HG03039 (cell line): ENCODE measurements around the gene SCG5.
"Not testable (repeated sequence)": the region's sequence is repeated elsewhere in the genome, so short reads cannot be mapped to it uniquely, and the experiment has no call there.

Experiments used
- ATAC-seq: cut with Tn5 transposase; IDR thresholded peaks from one replicate; pipeline ENCODE4 v1.9.1; 2021; ENCODE audit warnings: mild to moderate bottlenecking, moderate library complexity; ENCODE audit not compliant: unreplicated experiment

The SCG5 gene, protein sequence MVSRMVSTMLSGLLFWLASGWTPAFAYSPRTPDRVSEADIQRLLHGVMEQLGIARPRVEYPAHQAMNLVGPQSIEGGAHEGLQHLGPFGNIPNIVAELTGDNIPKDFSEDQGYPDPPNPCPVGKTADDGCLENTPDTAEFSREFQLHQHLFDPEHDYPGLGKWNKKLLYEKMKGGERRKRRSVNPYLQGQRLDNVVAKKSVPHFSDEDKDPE

DNA sequence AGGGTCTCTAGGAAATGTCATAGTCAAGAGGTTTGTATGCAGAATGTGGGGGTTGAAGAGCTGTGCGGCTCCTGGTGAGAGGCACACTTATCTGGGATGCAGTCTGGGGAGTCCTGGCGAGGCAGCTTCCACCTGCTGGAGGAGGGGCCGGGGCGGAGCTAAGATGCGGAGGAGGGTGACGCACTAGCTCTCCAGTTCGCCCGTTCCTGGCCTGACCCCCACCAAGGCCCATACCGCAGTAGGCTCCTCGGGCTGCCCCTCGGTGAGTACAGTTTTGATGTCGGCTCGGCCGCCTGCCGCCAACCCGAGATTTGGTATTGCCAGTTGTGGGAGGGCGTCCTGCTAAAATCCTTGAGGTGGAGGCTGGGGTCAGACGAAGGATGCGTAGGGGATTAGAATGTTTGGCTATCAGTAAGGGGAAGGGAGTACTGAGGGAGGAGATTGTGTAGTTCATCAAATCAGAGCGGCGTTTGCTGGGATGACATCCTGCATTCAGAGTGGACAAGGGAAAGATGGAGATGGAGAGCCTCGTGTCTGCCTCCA, at the start of gene SCG5:
Gene SCG5 (plus strand): TSS at position 194 of the 543 bp plus-strand sequence. CDS start 1,883 bp downstream, outside the sequence.
- no peak for ATAC-seq

DNA sequence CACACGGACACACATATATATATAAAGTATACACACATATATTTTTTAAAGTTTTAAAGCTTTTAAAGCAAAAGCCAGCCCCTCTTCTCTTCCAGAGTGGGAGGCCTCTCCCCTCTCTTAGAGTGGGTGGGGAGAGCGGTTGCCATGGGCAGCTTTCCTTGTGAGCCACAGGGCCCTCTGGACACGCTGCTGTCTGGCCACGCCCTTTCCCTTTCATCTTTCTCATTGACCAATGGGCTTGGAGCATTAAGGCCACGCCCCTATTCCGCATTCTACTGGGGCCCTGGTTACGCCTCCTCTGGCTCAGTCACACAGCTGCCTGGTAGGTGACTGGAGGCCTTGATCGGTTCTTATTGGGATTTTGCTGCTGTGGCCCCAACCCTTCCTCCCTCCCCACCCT, 48.4 kb upstream of the SCG5 start, which contains the start of gene GOLGA8N:
Gene GOLGA8N (plus strand): TSS at position 306 of the 400 bp plus-strand sequence.
- not testable (repeated sequence) for ATAC-seq

DNA sequence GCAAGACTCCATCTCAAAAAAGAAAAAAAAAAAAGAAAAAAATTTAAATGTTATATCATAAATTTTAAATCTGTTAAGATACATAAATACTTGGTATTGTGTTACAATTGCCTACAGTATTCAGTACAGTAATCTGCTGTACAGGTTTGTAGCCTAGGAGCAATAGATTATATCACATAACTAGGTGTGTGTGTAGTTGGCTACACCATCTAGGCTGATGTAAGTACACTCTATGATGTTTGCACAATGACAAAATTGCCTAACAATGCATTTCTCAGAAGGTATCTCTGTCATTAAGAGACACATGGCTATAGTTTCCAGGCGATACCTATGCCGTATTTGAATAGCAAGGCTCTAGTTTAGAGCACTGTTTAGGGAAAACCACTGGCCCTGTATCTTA, 32.0 kb upstream of the SCG5 start:
- not testable (repeated sequence) for ATAC-seq

DNA sequence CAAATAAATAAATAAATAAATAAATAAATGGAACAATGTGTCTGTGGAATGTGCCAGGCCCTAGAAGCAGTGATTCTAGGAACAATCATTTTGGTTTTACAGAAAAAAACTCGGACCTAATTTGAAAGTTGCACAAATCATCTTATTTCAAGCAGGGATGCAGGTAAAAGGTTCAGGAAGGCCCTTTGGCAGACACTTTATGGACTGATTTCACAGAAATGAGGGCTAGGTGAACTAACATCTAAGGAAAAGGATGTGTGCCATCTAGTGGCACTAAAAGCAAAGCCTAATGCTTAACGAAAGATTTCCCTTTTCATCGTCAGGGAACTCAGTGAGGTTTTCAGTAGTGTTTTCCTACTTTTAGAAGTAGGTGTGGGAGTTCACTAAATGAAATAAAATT, 30.8 kb upstream of the SCG5 start:
- ATAC-seq, result not testable (repeated sequence)

- peak; percentile 25 for ATAC-seq
Observed at GRCh38 chr15:32614712-32615050, 26.8 kb upstream of the SCG5 start.

DNA sequence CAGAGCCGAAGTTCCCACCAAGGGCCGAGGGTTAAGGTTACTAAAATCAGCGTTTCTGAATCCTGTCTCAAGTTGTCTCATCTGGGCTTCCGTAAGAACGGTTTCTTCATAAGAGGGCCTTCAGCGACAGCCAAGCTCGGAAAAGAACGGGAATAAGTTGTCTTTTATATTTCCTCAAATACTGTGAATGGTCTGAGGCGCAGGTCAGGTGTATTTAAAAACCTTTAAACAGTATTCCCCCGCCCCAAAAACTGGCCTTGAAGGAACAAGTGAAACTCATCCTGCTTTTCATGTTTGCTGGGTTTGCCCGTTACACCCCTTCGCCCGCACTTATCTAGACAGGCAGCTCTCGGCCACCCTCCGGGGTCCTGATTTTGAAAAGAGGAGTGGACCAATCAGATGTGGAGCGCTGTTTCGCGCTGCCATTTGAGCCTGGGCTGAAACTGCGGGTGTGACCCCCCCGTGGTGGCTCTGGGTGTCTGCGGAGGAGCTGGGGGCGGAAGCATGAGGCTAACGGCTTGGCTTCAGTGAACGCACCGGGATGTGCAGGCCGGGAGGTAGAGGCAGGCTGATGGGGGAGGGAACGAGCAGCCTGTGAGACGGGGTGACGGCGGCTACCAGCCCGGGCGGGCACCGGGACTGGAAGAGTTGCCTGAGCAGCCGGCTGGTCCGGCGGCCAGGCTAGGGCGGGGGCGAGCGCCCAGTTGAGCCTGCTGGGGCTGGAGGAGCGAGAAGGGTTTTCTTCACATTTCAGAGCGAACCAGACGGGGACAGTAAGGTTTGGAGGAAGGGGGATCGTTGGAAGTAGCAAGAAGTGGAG, 26.2 kb upstream of the SCG5 start, which contains the start of gene ARHGAP11A:
Gene ARHGAP11A (plus strand): TSS at position 454 of the 820 bp plus-strand sequence. CDS start 708 bp downstream, outside the sequence.
- peak; percentile 76 for ATAC-seq

DNA sequence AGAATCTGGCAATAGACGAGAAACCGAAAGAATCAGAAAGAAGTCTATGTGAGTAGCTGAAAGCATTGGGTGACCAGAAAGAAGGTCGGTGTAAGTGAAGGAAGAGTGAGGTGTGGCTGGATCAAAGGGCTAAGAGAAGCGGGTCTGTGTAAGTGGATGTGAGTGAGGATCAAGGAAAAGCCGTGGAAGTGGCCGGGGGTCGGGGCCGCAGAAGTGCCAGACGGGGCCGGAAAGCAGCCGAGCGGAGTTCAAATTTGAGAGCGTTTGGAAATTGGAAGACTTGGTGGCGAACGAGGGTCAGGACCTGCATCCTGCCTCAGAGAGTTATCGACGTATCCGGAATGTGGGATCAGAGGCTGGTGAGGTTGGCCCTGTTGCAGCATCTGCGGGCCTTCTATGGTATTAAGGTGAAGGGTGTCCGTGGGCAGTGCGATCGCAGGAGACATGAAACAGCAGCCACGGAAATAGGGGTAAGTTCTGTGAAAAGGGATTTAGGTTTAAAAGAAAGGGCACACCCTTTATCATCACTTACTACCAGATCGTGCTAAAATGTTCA, 25.6 kb upstream of the SCG5 start:
- peak; percentile 14 for ATAC-seq

GRCh38 chr15:32636410-32636809, 5.1 kb upstream of the SCG5 start:
- ATAC-seq, result no peak

- ATAC-seq, result no peak
Observed at GRCh38 chr15:32636908-32637567, 4.5 kb upstream of the SCG5 start.

DNA sequence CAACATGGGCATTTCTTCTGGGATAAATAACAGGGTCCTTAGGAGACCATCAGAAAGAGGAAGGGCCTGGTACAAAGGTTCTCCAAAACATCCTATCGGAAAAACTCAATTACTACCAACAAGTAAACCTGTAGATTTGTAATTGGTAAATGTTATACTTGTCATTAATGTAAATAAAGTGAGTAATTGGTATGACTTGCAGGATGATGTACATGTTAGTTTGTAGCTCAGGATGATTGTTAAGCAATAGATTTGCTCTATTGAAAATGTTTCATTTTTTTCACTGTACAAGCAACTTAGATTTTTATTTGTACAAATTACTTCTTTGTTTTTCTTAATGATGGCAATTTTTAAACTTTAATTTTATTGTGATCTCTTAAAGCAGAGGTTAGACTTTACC, 3.8 kb upstream of the SCG5 start:
- no peak for ATAC-seq

DNA sequence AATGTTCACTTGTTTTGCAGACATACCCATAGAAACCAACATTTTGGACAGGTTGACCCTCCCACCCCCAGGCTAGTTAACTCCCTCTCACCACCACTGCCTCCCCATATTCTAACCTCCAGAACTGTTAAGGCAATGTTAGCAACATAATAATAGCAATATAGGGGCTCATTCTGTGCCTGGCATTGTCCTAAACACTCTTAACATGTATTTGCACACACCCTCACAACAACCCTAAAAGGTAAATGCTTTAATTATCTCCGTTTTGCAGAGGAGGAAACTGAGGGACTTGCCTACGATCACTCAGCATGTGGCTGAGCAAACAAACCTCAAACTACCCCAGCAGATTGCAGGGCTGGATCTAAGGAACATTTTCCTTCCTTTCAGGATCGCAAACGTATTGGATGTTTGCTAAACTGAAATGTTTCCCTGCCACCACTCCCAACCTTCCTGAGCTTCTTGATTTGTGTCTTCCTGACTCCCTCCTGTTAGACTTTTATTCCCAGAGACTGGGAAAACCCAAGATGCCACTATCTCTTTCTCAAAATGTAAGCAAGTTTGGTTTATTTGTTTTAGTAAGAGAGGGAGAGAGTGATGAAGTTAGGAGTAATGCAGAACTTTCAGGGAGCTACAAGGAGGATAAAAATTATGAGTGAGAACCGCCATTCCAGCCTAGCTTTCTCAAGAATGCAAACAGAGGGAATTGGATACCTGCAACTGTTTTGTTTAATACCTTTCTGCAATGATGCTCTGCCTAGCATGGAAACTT, 1.3 kb downstream of the SCG5 start:
- no peak for ATAC-seq

DNA sequence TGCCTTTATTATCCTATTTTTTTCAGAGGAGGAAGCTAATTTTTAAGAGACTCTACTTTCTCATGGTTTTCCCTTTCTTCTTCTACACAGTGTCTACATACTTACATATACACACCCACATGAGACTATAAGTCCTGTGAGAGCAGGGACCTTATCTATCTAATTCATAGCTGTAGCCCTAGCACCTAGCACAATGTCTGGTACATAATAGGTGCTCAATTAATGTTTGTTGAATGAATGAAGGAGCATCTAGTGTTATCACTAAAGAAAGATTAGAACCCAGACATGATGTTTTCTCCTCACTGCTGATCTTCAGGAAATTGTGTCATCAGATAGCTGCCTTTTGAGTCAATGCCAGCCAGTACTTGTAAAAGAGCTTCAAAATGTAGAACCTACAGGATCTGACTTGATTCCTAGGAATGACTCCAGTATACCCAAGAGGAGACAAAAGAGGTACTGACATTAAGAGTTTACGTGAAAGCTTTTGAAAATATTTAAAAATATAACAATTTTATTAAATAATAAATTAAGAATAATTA, 2.5 kb downstream of the SCG5 start:
- no peak for ATAC-seq

DNA sequence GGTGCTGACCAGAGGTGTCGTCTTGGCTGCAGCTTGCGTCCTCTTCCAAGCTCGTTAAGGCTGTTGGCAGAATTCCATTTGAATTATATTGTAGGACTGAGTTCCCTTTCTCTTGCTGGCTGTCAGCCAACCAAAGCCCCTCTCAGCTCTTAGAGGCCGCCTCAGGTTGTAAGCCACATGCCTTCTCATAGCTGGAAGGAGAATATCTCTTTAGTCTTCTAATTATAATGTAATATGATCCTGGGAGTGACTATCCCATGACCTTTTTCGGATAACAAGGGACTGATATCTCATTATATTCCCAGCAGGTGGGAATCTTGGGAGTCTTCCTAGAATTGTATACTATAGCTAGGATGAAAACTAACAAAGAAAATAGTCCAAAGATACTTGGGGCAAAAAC, 4.8 kb downstream of the SCG5 start:
- no peak for ATAC-seq

DNA sequence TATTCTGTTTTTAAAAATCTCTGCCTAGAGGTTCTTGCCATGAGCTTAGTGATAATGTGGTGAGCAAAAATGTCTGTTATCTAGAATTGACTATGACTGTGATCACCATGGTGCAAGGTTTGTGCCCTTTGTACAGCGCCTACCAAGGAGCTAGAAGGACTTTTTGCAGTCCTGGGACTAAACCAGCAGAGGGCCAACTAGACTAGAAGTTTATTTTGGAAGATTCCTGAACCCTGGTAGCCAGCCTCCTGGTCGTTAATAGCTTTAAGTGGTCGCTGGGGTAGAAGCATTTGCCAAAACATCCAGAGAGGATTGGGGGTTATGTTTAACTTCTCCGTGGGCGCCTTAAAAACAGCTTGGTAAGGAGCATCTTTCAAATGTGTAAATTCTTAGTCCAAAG, 7.8 kb downstream of the SCG5 start:
- no peak for ATAC-seq

DNA sequence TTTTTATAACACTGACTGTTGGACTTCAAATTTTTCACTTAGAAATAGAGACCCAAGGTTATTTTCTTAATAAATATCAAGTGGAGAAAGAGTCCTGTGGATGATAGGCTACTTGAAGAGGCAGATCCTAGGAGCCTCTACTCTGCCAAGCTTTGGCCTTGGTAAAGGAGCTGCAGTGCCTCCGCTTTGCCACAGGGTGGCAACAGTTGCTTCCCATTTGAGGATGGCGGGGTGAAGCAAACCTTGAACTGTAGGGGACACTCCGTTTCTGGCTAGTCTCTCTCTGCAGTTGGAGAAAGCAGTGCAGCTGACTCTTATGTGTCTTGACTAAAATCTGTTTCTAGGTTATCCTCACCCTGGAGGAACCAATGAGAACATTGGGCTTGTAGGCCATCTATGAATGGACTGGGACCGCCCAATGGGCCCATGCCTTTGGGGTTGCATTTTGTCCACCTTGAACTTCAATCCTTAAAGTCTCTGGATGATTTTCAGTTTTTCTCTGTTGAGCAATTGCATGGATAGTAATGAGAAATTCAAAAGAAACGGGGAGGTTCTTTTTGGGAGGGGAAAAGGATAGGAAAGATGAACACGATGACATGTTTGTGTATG, 9.8 kb downstream of the SCG5 start:
- peak; percentile 66 for ATAC-seq

GRCh38 chr15:32652178-32652577, 10.7 kb downstream of the SCG5 start:
- ATAC-seq, result no peak

GRCh38 chr15:32656091-32656490, 14.6 kb downstream of the SCG5 start:
- no peak for ATAC-seq

GRCh38 chr15:32656496-32656895, 15.0 kb downstream of the SCG5 start:
- ATAC-seq, result no peak

DNA sequence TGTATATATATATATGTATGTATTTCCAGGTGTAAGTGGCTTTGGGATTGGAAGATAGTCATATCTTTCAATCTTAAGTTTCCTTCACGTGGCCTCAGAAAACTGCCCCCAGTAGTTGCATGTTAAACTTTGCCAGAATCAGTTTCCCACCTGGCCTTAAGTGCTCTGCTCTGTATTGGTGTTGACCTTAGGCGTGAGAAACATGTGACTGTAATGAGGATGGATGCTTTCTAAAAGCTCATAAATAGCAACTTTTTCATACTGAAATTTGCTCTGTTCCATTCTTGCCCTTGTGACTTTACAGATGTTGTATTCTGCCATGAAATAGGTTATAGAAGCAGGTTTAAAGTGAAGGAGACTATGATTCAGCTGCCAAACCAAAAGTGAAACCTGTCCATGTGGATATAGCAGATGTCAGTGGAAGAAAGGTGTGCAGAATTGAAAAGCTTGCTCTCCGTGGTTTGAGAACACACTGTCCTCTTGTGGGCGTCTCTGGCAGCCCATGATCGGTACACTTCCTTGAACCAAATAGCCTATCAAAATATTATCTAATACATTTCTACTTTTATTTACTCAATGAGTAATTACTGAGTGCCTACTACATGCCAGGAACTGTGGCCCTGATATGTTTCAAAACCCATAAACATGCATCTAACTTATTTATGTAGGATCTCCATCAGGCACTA, 15.8 kb downstream of the SCG5 start:
- ATAC-seq, result no peak
